ENCODE data around the gene RNF157.

RNF157 gene

DNA sequence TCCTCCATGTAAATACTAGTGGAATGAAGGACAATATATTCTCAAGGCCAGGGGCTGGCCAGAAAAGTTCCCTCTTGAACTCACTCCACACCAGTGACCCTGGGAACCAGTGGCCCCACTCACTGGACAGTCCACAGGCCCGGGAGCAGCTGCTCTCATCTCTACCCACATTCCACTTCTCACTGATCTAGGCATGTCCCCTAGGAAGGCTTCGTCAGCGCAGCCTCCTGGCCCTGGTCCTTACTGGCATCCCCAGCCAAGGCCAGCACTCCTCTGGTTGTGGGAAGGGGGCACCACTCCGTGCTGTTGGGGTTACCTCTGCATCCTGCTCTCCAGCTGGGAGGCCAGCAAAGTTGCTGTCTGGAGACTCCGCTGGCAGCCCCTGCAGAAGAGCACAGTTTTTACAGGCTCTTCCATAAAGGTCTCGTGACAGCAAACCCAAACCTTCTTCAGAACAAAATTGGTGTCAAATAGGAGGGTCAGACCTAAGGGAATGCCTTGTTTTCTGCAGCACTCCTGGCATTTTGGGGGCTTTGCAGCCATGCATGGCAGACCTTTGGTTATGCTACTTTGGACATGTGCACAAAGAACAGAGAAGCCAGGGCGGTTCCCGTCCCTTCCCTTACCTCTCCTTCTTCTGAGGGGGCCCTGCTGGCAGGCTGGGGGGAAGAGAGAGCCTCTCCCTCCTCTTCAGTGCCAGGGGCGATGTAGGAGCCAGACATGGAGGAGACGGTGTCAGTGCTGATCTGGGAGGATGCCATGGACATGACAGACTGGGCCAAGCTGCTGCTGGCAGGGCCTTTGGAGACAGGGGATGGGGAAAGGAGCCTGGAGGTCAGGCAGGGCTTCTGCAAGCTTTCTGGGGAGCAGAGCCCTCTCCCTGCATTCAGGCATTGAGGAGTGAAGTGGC, 85.1 kb downstream of the RNF157 start:
- Histone ChIP-seq H3K27me3 (ENCODE audit: control insufficient read depth, insufficient read depth, low read length) (no peaks in the 10 kb centered on the region), H3K27ac (ENCODE audit: low read length) (no peak overlapping the region), H3K36me3 (ENCODE audit: control insufficient read depth, insufficient read depth, low read length) (no peaks in the 10 kb centered on the region), H3K9me3 (ENCODE audit: control insufficient read depth, insufficient read depth, low read length) (no peaks in the 10 kb centered on the region), H3K4me3 (ENCODE audit: low read length) (no peak overlapping the region), H3K4me1 (ENCODE audit: control insufficient read depth, insufficient read depth, low read length) (no peaks in the 10 kb centered on the region)
- WGBS (ENCODE audit: insufficient coverage, insufficient read length), result no CpG with 5 or more reads among the region's 10 CpGs
- no peak for DNase-seq (ENCODE audit: low read depth, low spot score)

DNA sequence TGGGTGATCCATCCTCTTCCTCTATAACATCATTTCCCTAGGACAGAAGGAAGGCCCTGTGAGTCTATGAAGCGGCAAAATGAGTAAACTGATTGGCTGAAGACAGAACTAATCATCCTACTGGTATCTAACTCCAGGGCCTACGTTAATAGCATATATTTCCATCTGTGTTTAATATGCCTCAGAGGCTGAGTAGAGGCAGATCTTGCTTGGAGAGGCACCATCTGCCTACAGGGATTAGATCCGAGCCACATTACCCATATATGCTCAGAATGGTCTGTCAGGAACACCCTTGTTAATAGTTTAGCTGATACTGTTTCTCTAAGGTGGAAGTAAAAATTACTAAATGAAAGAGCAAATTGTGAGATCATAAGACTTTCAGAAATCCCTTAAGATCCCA, 86.0 kb downstream of the RNF157 start:
- no peak for DNase-seq (ENCODE audit: low read depth, low spot score)
- Histone ChIP-seq H3K4me3 (ENCODE audit: low read length) (no peak overlapping the region), H3K27me3 (ENCODE audit: control insufficient read depth, insufficient read depth, low read length) (no peaks in the 10 kb centered on the region), H3K27ac (ENCODE audit: low read length) (no peak overlapping the region), H3K4me1 (ENCODE audit: control insufficient read depth, insufficient read depth, low read length) (no peaks in the 10 kb centered on the region), H3K9me3 (ENCODE audit: control insufficient read depth, insufficient read depth, low read length) (no peaks in the 10 kb centered on the region), H3K36me3 (ENCODE audit: control insufficient read depth, insufficient read depth, low read length) (no peaks in the 10 kb centered on the region)
- WGBS (ENCODE audit: insufficient coverage, insufficient read length), result no CpG with 5 or more reads among the region's 3 CpGs

DNA sequence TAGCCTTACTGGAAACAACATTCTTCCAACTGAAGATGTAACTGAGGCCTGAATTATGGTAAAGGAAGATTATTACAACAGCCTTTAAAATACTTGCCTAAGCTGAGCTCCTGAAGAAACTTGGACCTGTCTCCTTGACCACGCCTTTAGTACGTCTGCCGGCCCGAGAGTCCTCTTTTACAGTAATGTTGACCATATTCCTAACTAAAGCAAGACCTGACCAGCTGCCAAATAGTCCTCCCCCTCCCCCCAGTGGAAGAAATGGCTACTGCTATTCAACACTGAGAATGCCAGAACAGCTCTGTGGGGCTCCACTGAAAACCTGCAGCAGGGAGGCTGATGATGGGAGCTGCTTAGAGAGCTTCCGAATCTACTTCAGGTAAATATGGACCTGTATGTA, 86.7 kb downstream of the RNF157 start:
- WGBS (ENCODE audit: insufficient coverage, insufficient read length), result no CpG with 5 or more reads among the region's 5 CpGs
- Histone ChIP-seq H3K27me3 (ENCODE audit: control insufficient read depth, insufficient read depth, low read length) (no peaks in the 10 kb centered on the region), H3K27ac (ENCODE audit: low read length) (no peak overlapping the region), H3K36me3 (ENCODE audit: control insufficient read depth, insufficient read depth, low read length) (no peaks in the 10 kb centered on the region), H3K4me3 (ENCODE audit: low read length) (no peak overlapping the region), H3K9me3 (ENCODE audit: control insufficient read depth, insufficient read depth, low read length) (no peaks in the 10 kb centered on the region), H3K4me1 (ENCODE audit: control insufficient read depth, insufficient read depth, low read length) (no peaks in the 10 kb centered on the region)
- no peak for DNase-seq (ENCODE audit: low read depth, low spot score)

DNA sequence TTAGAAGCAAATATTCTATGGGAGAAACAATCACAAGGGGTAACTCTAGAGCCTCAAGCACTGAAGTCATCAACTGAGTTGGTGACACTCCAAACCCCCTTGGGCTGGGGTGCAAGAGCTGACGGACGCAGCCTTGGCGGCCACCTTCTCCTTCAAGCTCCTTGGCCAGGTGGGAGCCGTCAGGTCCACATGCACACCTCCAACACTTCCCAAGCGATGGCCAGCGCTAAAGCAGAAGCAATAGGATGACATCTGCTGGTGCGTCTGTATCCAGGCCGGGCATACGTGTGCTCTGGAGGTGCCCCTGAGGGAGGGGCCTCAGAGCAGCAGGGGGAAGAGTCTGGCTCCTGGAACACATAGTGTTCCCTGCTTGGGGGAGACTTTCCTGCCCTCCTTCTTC, 87.1 kb downstream of the RNF157 start:
- no peaks in the 10 kb centered on the region for H3K36me3 ChIP-seq (ENCODE audit: control insufficient read depth, insufficient read depth, low read length)
- no peaks in the 10 kb centered on the region for H3K4me1 ChIP-seq (ENCODE audit: control insufficient read depth, insufficient read depth, low read length)
- H3K9me3 ChIP-seq (ENCODE audit: control insufficient read depth, insufficient read depth, low read length), result no peaks in the 10 kb centered on the region
- no CpG with 5 or more reads among the region's 9 CpGs for WGBS (ENCODE audit: insufficient coverage, insufficient read length)
- no peaks in the 10 kb centered on the region for H3K27me3 ChIP-seq (ENCODE audit: control insufficient read depth, insufficient read depth, low read length)
- no peak overlapping the region for H3K27ac ChIP-seq (ENCODE audit: low read length)
- DNase-seq (ENCODE audit: low read depth, low spot score), result no peak
- H3K4me3 ChIP-seq (ENCODE audit: low read length), result no peak overlapping the region

DNA sequence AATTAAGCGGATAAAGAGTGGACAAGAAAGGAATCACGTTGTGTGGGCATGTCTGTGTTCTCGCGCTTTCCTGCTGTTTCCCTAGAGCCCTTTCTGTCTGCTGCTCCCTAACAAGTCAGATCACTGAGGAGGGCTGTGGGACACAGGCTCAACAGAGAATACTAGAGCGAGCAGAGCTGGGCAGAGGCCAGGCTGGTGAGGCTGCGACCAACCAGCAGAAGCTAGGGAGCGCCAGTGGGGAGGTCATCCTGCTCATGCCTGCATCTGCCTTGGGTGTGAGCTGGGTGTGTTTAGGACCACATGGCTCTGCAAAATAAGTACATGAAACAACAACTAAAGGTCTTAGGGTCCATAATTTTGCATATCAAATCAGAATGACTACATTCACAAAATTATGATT, 87.7 kb downstream of the RNF157 start:
- no peaks in the 10 kb centered on the region for H3K4me1 ChIP-seq (ENCODE audit: control insufficient read depth, insufficient read depth, low read length)

DNA sequence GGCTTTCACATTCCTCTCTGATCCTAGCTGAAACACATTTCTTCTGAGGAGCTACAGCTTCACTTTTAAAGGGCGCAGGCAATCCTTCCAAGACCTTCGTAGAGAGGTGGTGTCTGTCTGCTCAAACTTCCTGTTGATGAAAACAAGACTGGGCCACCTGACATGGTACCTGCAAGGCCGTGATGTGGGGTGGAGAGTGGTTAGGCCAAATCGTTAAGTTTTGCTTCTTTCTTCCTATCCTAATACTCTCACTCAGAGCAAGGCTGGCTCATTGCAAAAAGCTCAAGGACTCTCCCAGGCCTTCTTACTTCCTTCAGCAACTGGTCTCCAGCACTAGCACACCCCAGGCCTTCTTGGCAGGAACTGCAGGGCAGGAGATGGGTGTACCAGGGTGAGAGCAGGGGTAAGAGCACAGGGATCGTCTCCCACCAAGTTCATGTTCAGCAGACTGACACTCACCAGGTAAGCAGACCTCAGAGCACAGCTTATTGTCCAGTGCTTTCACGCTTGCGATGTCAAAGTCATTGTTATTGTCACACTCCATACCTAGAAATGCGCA, 88.3 kb downstream of the RNF157 start:
- no peak for DNase-seq (ENCODE audit: low read depth, low spot score)
- H3K36me3 ChIP-seq (ENCODE audit: control insufficient read depth, insufficient read depth, low read length), result no peaks in the 10 kb centered on the region
- H3K4me1 ChIP-seq (ENCODE audit: control insufficient read depth, insufficient read depth, low read length), result no peaks in the 10 kb centered on the region
- no peak overlapping the region for H3K4me3 ChIP-seq (ENCODE audit: low read length)
- H3K9me3 ChIP-seq (ENCODE audit: control insufficient read depth, insufficient read depth, low read length), result no peaks in the 10 kb centered on the region
- no peaks in the 10 kb centered on the region for H3K27me3 ChIP-seq (ENCODE audit: control insufficient read depth, insufficient read depth, low read length)
- H3K27ac ChIP-seq (ENCODE audit: low read length), result no peak overlapping the region
- no CpG with 5 or more reads among the region's 8 CpGs for WGBS (ENCODE audit: insufficient coverage, insufficient read length)

More for the DNA sequence above, 87.7 kb downstream of the RNF157 start:
- H3K9me3 ChIP-seq (ENCODE audit: control insufficient read depth, insufficient read depth, low read length), result no peaks in the 10 kb centered on the region
- no peaks in the 10 kb centered on the region for H3K27me3 ChIP-seq (ENCODE audit: control insufficient read depth, insufficient read depth, low read length)
- no peaks in the 10 kb centered on the region for H3K36me3 ChIP-seq (ENCODE audit: control insufficient read depth, insufficient read depth, low read length)
- no peak overlapping the region for H3K4me3 ChIP-seq (ENCODE audit: low read length)
- DNase-seq (ENCODE audit: low read depth, low spot score), result no peak
- no peak overlapping the region for H3K27ac ChIP-seq (ENCODE audit: low read length)
- no CpG with 5 or more reads among the region's 7 CpGs for WGBS (ENCODE audit: insufficient coverage, insufficient read length)

DNA sequence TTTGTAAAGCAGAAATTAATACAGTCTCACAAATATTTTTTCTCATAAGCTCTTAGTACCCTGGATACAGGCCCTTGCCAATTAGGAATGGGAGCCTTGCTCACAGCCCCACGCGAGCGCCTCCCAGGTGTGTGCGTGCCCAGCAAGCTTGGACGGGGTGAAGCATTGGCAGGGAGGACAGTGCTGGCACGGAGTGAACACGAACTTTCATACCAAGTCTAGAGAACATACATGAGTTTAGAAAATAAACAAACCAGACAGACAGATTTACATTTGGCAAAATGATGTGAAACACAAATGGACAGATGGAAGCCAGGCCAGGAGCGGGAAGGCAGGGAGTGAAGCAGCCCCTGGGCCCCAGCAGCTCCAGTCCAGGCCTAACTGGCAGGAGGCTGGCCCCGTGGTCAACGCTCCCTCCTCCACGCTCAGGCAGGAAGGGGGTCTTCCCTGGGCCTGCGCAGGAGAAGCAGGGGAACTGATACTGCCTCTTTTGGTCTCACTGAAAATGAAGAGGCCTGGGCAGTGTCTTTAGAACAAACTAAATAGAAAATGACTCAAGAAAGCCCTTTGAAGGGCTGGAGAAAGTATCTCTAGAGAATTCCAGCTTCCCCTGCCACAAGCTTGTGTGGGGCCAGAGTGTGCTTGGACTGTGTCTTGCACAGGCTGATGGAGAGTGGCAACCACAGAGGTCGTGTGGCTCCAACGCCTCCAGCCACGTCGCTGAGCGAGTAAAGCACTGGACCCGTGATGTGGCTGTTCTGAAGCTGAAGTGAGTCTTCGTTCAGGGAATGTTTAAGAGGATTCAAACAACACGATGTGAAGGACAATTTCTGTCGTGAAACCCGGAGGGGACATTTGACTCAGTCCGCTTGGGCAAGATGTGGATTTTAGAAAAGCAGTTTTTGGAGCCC, 89.3 kb downstream of the RNF157 start:
- H3K27ac ChIP-seq (ENCODE audit: low read length), result no peak overlapping the region
- no peaks in the 10 kb centered on the region for H3K36me3 ChIP-seq (ENCODE audit: control insufficient read depth, insufficient read depth, low read length)
- no peaks in the 10 kb centered on the region for H3K9me3 ChIP-seq (ENCODE audit: control insufficient read depth, insufficient read depth, low read length)
- DNase-seq (ENCODE audit: low read depth, low spot score), result no peak
- H3K4me1 ChIP-seq (ENCODE audit: control insufficient read depth, insufficient read depth, low read length), result no peaks in the 10 kb centered on the region; the same call in 1 of the 2 replicates
- no CpG with 5 or more reads among the region's 23 CpGs for WGBS (ENCODE audit: insufficient coverage, insufficient read length)
- no peak overlapping the region for H3K4me3 ChIP-seq (ENCODE audit: low read length)
- H3K27me3 ChIP-seq (ENCODE audit: control insufficient read depth, insufficient read depth, low read length), result no peaks in the 10 kb centered on the region

DNA sequence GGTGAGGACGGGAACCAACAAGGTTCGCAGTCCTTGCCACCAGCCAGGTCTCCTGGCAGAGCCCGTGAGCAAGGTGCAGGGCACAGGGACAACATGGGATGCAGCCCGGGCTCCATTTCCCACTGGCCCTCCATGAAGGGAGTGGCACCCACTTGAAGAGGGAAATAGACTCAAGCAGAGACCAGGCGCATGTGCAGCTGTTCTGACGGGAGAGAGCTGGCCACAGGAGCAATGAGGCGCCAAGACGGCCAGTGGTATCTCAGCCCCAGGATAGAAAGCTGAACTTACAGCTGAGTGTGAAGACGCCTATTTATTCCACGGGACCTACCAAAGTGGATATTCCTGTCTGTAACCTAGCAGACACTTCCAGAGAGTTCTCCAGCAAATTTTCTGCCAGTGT, 91.1 kb downstream of the RNF157 start:
- H3K27ac ChIP-seq (ENCODE audit: low read length), result no peak overlapping the region
- peaks cover 3% of the 10 kb centered on the region; the same call in 1 of the 2 replicates for H3K4me1 ChIP-seq (ENCODE audit: control insufficient read depth, insufficient read depth, low read length)
- WGBS (ENCODE audit: insufficient coverage, insufficient read length), result no CpG with 5 or more reads among the region's 10 CpGs
- no peaks in the 10 kb centered on the region for H3K36me3 ChIP-seq (ENCODE audit: control insufficient read depth, insufficient read depth, low read length)
- no peak for DNase-seq (ENCODE audit: low read depth, low spot score)
- H3K27me3 ChIP-seq (ENCODE audit: control insufficient read depth, insufficient read depth, low read length), result no peaks in the 10 kb centered on the region
- H3K4me3 ChIP-seq (ENCODE audit: low read length), result no peak overlapping the region
- no peaks in the 10 kb centered on the region for H3K9me3 ChIP-seq (ENCODE audit: control insufficient read depth, insufficient read depth, low read length)

DNA sequence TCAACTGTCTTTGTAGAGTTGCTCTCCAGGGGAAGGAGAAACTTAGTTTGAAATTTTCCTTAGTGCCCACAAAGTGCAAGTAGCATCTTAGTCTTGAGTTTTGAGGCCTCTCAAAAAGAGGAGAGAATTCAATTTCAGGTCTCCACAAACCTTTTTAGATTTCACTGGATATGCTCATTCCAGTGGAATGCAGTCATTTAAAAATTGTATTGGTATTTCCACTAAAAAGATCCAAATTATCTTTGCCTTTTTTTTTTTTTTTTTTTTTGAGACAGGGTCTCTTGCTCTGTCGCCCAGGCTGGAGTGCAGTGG, 92.3 kb downstream of the RNF157 start:
- H3K4me3 ChIP-seq (ENCODE audit: low read length), result no peak overlapping the region
- no peaks in the 10 kb centered on the region for H3K9me3 ChIP-seq (ENCODE audit: control insufficient read depth, insufficient read depth, low read length)
- DNase-seq (ENCODE audit: low read depth, low spot score), result no peak
- no peaks in the 10 kb centered on the region for H3K27me3 ChIP-seq (ENCODE audit: control insufficient read depth, insufficient read depth, low read length)
- no peaks in the 10 kb centered on the region for H3K36me3 ChIP-seq (ENCODE audit: control insufficient read depth, insufficient read depth, low read length)
- no CpG with 5 or more reads among the region's 1 CpG for WGBS (ENCODE audit: insufficient coverage, insufficient read length)
- peaks cover 6% of the 10 kb centered on the region for H3K4me1 ChIP-seq (ENCODE audit: control insufficient read depth, insufficient read depth, low read length)
- no peak overlapping the region for H3K27ac ChIP-seq (ENCODE audit: low read length)

DNA sequence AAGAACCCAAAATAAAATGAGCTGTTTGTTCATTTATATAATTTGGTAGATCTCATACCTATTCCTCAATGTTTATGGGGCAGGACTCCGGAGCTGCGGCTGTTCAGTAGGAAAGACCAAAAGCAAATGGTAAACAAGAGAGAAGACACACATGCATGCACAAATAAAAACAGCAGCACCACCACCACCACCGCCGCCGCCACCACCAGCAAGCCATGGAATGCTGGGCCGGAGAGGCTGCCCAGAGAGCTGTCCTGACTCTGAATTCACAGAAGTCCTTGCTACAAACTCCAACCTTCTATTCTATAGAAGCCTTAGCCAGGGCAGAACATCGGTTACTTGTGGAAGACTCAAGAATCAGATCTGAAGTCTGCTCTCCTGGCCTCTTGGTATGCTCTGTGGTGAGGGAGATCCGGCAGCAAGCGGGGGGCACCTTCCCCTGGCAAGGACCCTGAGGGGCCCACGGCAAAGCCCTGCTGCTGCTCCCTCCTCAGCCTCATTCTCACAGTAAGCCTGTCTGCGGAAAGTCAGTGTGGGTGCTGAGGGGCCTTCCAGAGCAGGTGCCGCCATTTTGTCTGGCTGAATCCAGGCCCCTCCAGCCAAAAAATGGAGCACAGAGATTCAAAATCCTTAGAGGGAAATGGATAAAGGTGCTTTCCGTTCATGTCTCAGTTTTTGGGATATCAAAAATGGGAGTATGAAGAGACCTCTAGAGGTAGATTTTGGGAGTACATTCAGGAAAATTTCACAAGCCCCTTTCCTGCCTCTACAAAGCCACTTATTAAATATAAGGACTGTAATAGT, 92.9 kb downstream of the RNF157 start:
- Histone ChIP-seq H3K4me3 (ENCODE audit: low read length) (no peak overlapping the region), H3K36me3 (ENCODE audit: control insufficient read depth, insufficient read depth, low read length) (no peaks in the 10 kb centered on the region), H3K9me3 (ENCODE audit: control insufficient read depth, insufficient read depth, low read length) (no peaks in the 10 kb centered on the region), H3K27ac (ENCODE audit: low read length) (no peak overlapping the region), H3K4me1 (ENCODE audit: control insufficient read depth, insufficient read depth, low read length) (peaks cover 10% of the 10 kb centered on the region), H3K27me3 (ENCODE audit: control insufficient read depth, insufficient read depth, low read length) (no peaks in the 10 kb centered on the region; the same call in 1 of the 2 replicates)
- WGBS (ENCODE audit: insufficient coverage, insufficient read length), result no CpG with 5 or more reads among the region's 13 CpGs
- no peak for DNase-seq (ENCODE audit: low read depth, low spot score)

Measured in iPS DF 6.9 (cell line).